NK-92 treated with Interleukin-12 subunit alpha and Interleukin-12 subunit beta, amount 100 ng/mL, for 24 hours (cell line): ENCODE results near the gene TREH.
"Not testable (repeated sequence)": the region's sequence is repeated elsewhere in the genome, so short reads cannot be mapped to it uniquely, and the experiment has no call there.

Experiments used
- DNase-seq: peaks from one replicate; lab custom pipeline; 2025; lab: John Stamatoyannopoulos, UW

The TREH gene

GRCh38 chr11:118697346-118697745 lies 17.9 kb upstream of the TREH start:
- DNase-seq: no peak

- no peak for DNase-seq
These were observed 17.3 kb upstream of the TREH start for GRCh38 chr11:118696673-118697226.

GRCh38 chr11:118694771-118695170 lies 15.3 kb upstream of the TREH start:
- DNase-seq: no peak

GRCh38 chr11:118694185-118694584 lies 14.7 kb upstream of the TREH start:
- DNase-seq: no peak

GRCh38 chr11:118691926-118692830 lies 12.7 kb upstream of the TREH start:
- peak; percentile 87 for DNase-seq

- DNase-seq: no peak
These were observed 11.3 kb upstream of the TREH start for GRCh38 chr11:118690553-118691304.

- DNase-seq: peak; percentile 76
These were observed 10.6 kb upstream of the TREH start for GRCh38 chr11:118689852-118690552.

- DNase-seq: no peak
These were observed 10.0 kb upstream of the TREH start for GRCh38 chr11:118689503-118689851.

GRCh38 chr11:118688851-118689502 lies 9.5 kb upstream of the TREH start:
- DNase-seq: no peak

- DNase-seq: not testable (repeated sequence)
These were observed 8.9 kb upstream of the TREH start for GRCh38 chr11:118688339-118688738.

GRCh38 chr11:118687906-118688305 lies 8.5 kb upstream of the TREH start:
- no peak for DNase-seq

GRCh38 chr11:118684187-118684586 lies 4.7 kb upstream of the TREH start:
- DNase-seq: no peak

- DNase-seq: not testable (repeated sequence)
These were observed 3.5 kb upstream of the TREH start for GRCh38 chr11:118682939-118683338.

GRCh38 chr11:118682372-118682771 lies 2.9 kb upstream of the TREH start:
- DNase-seq: no peak

GRCh38 chr11:118678908-118679307 lies 542 bp downstream of the TREH start:
- not testable (repeated sequence) for DNase-seq

GRCh38 chr11:118677977-118678376 lies 1.5 kb downstream of the TREH start:
- no peak for DNase-seq

GRCh38 chr11:118674082-118674435 lies 5.4 kb downstream of the TREH start:
- no peak for DNase-seq

GRCh38 chr11:118673361-118674081 lies 5.9 kb downstream of the TREH start:
- no peak for DNase-seq

GRCh38 chr11:118672846-118673245 lies 6.6 kb downstream of the TREH start:
- DNase-seq: no peak

GRCh38 chr11:118671254-118671653 lies 8.2 kb downstream of the TREH start:
- DNase-seq: no peak

GRCh38 chr11:118670063-118670462 lies 9.4 kb downstream of the TREH start:
- no peak for DNase-seq
